T-helper 1 cell treated with Interleukin-12 subunit alpha and Interleukin-12 subunit beta and Interleukin-4 antibody, amounts not matched to agents 30 ng/mL and 1 ng/mL, for 36 hours (primary cell): ENCODE results near the gene ITCH. TPM values are rescaled to one million over a fixed set of nuclear protein-coding genes. Genes with fewer than 3 reads are reported as not detected.

Source experiments
- intact Hi-C: fragments of 100-400 bp; cut with micrococcal nuclease; formaldehyde crosslinking; loops from one replicate; pipeline ENCODE4 v1.15.1; 2024
- total RNA-seq: library from RNA; stranded (reverse); gene quantifications from 2 replicates; pipeline ENCODE4 v1.2.3, GENCODE V29; 2022

Gene ITCH
- total RNA-seq, 1 donor from 2014 or later: 64.7 TPM

DNA sequence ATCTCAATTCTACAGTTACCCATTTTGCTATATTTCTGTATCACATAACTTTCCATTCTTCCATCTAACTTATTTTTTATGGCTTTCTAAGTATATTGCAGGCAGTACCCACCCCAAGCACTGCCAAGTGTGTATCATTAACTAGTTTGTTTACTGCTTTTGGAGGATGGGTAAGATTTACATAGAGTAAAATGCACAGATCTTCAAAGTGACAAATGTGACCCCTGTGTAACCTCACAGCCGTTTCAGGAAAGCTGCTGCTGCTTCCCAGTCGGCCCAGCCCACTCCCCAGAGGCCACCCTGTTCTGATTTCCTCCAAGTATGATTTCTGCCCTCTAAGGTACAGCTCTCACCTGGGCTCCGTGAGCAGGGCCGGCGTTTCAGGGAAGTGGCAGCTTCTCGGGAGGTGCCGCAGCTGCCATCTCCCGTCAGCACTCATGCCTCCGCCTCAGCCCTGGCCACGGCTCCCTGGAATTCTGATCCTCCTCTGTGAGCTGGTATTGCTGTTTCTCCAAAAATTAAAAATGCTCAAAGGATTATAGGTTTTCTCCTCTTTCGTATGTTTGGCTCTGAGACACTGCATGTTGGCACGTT is 180.5 kb downstream of the ITCH start:
- intact Hi-C loops: no loop called here

DNA sequence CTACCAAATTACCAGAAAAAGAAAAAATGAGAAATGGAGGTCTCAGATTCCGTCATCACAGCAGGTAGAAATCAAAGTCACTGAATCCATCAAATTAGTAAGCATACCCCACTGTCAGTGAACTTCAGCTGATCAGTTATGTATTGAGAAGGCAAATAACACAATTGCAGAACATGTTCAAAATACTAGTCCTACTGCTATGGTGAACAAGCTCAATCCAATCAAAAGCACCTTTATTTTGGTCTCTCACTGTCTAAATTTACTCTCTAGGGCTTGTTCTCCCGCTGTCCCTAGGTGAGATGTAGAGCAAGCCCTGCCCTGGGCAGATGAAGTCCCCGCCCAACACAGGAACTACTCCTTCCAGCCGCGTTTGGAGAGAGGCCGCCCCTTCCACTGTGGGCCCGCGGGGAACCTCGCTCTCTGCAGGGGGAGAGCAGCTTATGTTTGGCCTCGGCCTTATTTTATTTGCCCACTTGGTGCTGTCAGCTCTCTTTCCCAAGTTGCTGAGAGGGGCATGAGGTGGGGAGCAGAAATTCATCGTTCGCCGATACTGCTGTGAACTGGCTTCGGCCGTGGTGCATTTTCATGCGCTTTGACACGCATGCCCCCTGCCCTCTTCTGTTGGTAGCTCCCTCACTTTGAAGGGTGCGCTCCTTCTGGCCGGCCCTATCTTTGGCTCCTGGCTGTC is 181.2 kb downstream of the ITCH start:
- intact Hi-C loops: no loop called here

DNA sequence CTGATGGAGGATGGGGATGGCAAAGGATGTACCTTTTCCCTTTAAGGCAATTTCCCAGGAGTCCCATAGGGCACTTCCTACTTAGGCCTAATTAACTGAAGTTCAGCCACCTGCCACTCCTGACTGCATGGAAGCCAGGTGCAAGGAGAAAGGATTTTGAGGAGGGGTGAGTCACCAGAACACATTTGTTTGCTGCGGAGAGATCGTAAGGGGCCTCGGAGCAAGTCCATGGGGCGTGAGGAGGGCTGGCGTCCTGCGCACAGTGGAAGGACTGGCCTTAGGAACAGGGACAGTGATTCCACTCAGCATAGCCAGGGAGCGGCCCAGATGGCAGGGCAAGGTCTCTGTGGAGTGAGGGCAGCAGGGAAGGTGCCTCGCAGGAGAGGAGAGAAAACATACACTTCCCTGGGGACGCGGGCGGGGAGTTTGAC is 183.7 kb downstream of the ITCH start:
- intact Hi-C loops: no loop called here

DNA sequence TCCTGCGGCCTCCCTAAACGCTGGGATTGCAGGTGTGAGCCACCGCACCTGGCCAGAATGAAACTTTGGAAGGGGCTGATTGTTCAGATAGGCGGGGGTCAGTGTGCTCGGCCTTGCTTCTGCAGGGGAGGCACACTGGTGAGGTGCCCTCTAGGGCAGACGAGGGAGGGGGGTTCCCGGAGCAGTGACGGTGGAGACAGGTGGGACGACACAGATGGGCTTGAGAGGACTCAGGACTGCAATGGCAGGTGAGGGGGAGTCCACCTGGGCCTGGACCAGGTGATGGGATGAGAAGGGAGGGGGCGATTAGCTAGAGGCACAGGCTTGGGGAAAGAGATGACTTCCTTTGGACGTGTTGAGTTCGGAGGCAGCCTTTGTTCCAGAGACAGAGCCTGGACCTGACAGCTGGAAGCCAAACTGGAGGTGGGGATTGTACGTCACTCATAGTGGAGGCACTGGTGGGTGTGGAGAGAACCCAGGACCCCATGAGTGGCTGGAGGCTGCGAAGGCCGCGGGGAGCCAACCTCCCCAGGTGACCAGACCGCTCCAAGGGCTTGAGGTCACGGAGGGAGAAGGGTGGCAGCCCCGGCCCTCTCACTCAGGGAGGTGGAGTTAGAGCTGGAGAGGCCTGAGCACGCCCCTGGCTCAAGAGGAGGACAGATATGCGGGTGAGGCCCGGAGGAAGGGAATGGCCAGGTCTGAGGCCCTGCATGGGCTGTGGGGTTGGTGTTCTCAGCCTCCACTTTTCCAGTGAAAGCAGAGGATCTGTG is 185.0 kb downstream of the ITCH start:
- intact Hi-C loops: no loop called here

DNA sequence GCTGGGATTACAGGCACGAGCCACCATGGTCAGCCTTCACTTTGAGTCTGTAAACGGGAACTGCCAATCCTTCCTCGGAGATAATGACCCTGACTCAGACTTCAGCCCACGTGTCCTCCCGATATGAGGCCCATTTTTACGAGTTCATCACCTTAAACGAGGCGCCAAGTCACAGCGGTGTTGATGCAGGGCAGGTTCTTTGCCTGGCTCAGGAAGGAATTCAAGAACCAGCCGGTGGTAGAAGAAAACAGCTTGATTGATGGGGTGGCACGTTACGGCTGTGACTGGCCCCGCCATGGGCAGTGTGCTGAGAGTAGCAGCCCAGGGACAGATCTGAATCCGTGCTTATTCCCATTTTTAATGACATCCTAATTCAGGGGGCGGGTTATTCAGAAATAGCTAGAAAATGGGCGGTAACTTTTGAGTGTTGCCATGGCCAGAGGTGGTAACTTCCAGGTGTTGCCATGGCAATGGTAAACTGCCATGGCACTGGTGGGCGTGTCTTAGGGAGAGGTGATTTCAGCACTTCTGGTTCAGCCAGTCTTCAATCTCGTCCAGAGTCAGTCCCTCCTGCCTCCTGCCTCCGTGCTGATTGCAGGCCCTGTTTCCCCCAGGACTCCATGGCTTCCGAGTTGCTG is 186.3 kb downstream of the ITCH start:
- intact Hi-C loops: no loop called here

DNA sequence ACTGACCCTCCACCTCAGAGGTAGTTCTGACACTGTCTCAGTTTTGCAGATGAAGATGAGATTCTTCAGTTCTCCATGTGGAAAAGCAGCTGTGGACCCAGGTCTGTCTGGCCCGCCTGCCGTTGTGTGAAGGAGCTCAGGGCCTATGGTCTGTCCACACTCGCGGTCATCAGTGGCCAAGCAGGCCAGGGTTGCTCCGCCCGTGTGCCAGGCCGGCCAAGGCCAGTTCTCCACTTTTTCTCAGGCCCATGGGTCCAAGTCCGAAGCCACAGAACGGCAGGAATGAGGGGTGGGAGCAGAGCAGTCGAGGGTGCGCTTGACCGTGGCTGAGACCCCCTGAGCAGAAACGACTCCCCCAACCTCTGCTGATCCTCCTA is 186.8 kb downstream of the ITCH start:
- intact Hi-C loops: no loop called here

DNA sequence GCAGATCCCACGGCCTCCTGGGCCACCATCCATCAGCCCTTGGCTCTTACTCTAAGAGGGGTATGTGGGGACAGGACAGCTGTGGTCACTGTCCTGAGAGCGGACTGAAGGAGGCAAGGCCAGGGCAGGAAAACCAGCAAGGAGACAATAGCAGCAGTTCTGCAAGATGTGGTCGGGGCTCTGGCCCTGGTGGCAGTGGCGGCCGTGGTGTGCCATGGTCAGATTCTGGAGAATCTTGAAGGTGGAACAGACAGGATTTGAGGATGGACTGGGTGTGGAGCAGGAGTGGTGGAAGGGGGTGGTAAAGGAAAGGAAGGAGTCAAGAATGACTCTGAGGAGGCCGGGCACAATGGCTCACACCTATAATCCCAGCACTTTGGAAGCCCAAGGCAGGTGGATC is 189.5 kb downstream of the ITCH start:
- intact Hi-C loops: no loop called here

DNA sequence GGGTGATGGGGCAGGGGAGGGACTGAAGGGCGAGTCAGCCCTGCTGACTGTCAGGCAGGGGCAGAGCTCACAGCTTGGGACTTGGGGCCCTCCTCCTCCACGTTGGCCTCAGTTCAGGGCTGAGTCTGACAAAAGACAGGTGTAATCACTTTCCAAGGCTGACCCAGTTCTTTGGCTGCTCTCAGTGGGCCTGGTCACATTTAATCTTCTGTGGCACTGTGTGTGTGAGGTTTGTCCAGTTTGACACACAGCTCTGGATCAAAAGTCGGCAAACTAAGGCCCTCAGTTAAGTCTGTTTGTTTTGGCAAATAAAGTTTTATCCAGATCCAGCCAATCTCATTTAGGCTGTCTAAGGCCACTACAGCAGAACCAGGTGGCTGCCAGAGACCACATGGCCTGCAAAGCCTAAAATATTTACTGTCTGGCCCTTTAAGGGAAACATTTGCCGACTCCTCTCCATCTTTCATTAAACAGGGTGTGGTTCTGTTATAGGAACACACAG is 190.3 kb downstream of the ITCH start:
- intact Hi-C loops: no loop called here

DNA sequence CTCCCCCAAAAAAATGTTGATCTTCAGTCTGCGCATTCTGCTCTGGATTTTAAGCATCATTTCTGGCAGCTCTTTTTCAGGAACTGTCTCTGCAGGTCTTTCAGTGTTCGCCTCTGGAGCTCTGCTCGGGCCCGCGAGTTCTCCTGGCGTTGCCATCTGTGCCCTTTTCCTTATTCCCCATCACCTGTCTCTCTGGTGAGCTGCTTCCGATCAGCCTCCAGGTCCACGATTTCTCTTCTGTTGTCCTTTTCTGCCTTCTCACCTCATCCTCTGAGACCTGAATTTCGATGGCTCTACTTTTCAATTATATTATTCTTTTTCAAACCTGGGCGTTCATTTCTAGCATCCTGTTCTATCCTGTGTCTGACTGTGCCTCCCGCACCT is 194.9 kb downstream of the ITCH start:
- intact Hi-C loops: loop anchor here (1.0 to 2.0 kb wide), 8 partner anchors 20 to 837 kb away; partner anchors contain the start of genes AHCY, DYNLRB1, ITCH and PIGU

DNA sequence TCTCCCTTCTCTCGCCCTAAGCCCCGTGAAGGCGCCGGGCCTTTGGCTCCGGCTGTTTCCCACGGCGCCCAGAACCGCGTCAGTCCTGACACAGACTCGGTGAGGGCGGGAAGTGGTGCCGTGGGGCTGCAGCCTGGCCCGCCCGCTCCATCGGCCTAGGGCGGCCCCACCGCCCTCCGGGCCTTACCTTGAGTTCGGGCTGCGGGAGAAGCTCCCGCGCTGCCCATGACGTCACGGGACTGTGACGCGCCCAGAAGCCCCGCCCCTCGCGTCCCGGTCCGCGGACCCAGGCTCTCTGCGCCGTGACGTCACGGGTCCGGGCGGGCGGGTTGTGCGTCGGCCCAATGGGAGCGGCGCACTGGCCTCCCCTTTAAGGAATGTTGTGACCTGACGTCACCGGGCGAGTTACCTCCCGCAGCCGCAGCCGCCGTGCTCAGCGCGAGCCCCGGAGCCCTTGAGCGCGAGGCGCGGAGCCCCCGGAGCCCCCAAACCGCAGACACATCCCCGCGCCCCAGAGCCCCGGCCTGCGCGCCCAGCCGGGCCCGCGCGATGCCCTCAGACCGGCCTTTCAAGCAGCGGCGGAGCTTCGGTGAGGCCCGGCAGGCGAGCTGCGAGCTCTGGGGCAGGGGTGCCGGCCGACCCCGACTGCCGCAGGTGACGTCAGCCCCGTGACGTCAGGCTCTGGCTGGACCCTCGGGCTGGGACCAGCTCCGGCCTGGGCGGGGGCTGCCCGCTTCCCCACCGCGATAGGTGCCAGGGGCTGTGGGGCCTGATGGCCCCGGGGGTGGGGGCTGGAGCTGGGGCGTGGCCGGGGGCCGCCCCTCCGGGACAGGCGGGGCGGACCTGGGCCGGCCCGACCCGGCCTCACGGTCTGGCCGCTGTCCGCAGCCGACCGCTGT is 195.5 kb downstream of the ITCH start, which contains the start of gene MAP1LC3A:
Gene MAP1LC3A, plus strand, starts transcription at position 399 of the 899 bp plus-strand sequence. Its CDS starts 151 bp downstream, at position 550.
- intact Hi-C loops: loop anchor here (1.0 to 2.0 kb wide), 8 partner anchors 20 to 838 kb away; partner anchors contain the start of genes AHCY, DYNLRB1, ITCH and PIGU

DNA sequence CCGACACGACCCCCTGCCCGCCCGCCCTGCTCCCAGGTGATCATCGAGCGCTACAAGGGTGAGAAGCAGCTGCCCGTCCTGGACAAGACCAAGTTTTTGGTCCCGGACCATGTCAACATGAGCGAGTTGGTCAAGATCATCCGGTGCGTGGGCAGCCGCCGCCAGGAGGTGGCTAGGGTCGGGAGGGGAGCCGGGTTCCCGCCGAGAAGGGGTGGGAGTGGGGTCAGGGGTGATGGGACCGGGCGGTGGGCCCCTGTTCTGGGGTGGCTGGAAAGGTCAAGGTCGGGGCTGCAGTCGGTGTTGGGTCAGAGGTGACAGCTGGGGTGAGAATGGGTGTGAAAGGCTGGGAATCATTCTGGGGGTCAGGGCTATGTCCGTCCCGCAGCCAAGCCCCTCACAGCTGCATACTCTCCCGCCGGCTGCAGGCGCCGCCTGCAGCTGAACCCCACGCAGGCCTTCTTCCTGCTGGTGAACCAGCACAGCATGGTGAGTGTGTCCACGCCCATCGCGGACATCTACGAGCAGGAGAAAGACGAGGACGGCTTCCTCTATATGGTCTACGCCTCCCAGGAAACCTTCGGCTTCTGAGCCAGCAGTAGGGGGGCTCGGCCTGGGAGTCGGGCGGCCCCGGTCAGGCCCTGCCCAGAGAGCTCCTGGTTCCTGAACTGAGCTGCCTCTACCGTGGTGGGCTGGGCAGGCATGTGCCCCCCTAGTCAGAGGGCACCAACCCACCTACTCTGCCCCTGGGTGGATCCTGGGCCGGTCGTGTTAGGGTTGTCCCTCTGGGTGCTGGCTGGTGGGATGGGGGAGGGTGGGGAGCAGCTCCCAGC is 196.5 kb downstream of the ITCH start:
- intact Hi-C loops: loop anchor here (2.0 kb wide), 2 partner anchors 21 to 839 kb away; partner anchors contain the start of gene PXMP4

DNA sequence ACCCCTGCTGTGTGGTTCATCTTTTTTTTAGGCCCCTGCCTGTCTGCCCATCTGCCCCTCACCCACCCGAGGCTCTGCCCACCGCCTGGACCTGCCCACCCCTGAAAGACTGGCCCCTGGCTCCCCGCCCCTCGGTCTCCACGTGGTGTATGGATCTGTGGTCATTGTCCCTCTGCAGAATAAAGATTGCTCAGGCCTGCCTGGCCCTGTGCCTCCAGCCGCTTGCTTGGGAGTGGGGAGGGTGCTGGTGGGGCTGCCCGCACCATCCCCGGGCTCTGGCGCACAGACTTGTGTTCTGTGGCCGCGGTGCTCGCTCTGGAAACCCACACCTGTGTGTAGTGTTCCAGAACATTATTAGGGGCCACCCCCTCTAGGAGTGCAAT is 197.1 kb downstream of the ITCH start:
- intact Hi-C loops: no loop called here

DNA sequence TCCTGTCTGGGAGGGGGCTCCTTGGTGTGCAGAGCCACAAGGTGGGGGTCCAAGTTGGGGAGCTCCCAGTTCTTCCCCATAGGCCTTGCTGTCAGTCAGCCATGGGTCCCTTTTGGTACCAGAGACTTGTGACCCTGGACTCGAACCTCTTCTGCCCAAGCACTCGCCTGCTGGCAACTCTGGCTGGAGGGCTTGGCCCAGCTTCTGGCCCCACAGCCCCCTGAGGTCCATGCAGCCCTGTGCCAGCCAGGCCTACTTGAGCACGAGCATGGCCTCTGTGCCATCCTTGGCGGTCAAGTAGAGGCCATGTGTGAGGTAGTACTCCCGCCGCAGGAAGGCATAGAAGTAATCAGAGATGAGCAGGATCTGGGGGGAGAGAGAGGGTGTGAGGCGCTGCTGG is 197.5 kb downstream of the ITCH start:
- intact Hi-C loops: no loop called here

Other genes with a start within 250 kb of the ITCH start
- gene ASIP, start 121.8 kb upstream of the ITCH start, total RNA-seq: not detected in 2 replicates
- 61.3 and 61.6 TPM in 2 replicates for gene AHCY, start 59.9 kb upstream of the ITCH start, total RNA-seq
- 93.9 and 97.8 TPM in 2 replicates for gene DYNLRB1, start 153.1 kb downstream of the ITCH start, total RNA-seq
- gene MAP1LC3A, start 195.4 kb downstream of the ITCH start, total RNA-seq: 16.7 and 17.3 TPM in 2 replicates